Epithelial cell of prostate (primary cell): Measurements from ENCODE around the gene DNM3.
A peak's percentile ranks its signal among the peaks of the same experiment; 100 is the strongest.

Experiments
- DNase-seq: peaks from one replicate; pipeline ENCODE4 v3.0.0-alpha.2; 2011; ENCODE audit warnings: low read depth, low spot score
- H3K27ac ChIP-seq: fragments of 450-650 bp; 2 replicates; pipeline ENCODE4 v1.5.1; 2017; ENCODE audit warnings: mild to moderate bottlenecking

DNM3 gene

GRCh38 chr1:172148213-172148612, 306.9 kb downstream of the DNM3 start:
- no peak overlapping the region for H3K27ac ChIP-seq
- DNase-seq, result no peak

GRCh38 chr1:172148707-172149106, 307.4 kb downstream of the DNM3 start:
- DNase-seq, result no peak
- H3K27ac ChIP-seq, result no peak overlapping the region

GRCh38 chr1:172149346-172149745, 308.0 kb downstream of the DNM3 start:
- no peak overlapping the region for H3K27ac ChIP-seq
- no peak for DNase-seq

- no peak for DNase-seq
- H3K27ac ChIP-seq, result peak overlapping the region; percentile 79
These were observed 313.3 kb downstream of the DNM3 start for GRCh38 chr1:172154551-172154950.

DNA sequence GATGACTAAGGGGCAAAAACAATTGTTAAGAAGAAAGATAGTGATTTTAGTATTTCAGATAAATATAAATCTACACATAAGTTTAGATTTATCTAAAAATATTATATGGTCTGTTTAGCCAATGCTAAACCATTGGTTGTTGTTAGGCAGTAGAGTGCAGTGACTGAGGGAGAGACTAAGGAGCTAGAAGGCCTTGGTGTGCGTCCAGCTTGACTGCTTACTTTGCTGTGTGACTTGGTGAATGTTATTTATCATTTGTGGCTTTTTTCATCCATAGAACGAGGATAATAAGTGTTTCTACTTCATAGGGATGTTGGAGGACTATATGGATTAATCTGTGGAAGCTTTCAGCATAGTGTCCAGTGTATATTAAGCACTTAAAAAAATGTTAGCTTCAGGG, 314.5 kb downstream of the DNM3 start:
- no peak for DNase-seq
- no peak overlapping the region for H3K27ac ChIP-seq

DNA sequence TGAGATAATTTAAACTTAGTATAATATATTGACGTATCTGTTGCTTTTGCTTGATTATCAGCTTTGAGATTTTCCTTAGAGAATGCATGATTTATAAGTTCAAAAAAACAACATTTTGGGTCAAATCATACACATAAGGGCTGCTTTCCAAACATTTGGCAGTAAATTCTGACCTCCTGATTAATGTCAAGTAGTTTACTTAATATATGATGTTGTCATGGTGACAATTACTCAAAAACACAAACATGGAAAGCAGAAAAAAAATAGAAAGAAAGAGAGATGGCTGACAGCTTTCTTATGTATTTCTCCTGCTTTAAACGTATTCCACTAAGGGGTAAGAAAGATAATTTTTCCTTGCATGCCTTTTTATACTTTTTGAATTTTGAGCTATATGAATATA, 320.9 kb downstream of the DNM3 start:
- DNase-seq, result no peak

DNA sequence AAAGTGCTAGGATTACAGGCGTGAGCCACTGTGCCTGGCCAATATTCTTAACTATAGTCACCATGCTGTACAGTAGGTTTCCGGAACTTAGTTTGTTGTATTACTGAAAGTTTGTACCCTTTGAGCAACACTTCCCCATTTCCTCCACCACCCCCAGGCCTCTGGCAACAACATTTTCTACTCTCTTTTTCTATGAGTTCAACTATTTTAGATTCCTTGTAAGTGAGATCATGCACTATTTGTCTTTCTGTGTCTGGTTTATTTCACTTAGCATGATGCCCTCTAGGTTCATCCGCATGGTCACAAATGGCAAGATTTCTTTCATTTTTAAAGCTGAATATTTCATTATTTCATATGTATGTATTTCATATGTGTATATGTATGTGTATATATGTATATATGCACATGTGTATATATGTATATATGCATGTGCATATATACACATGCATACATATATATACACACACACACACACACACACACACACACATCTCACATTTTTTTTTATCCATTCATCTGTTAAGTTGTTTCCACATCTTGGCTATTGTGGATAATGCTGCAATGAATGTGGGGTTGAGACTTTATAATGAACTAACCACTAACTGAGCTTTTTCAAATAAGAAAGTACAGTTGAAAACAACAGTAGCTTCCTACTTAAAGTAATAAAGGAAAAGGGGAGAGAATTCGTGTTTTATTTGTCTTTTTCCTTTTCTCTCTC, 322.4 kb downstream of the DNM3 start:
- no peak for DNase-seq

More for the DNA sequence above, 320.9 kb downstream of the DNM3 start:
- no peak overlapping the region for H3K27ac ChIP-seq

DNA sequence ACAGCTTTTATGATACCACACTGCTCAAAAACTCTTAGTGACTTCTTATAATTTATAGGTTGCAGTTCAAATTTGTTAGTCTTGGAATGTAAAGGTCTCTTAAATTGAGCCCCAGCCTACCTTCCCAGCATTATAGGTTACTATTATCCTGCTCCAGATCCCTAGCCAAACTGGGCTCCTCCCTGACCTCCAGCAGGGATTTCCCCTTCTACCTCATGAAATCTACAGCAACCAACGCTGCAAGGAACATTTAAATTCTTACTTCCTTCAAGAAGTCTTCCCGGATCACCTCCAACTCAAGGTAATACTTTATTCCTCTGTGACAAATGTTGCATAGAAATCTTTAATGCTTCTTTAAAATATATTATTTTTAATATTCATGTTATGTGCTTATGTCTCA, 324.1 kb downstream of the DNM3 start:
- DNase-seq, result no peak
- no peak overlapping the region for H3K27ac ChIP-seq

More for the DNA sequence above, 322.4 kb downstream of the DNM3 start:
- H3K27ac ChIP-seq, result no peak overlapping the region

- H3K27ac ChIP-seq, result no peak overlapping the region
- DNase-seq, result no peak
These were observed 326.7 kb downstream of the DNM3 start for GRCh38 chr1:172167796-172168596.

DNA sequence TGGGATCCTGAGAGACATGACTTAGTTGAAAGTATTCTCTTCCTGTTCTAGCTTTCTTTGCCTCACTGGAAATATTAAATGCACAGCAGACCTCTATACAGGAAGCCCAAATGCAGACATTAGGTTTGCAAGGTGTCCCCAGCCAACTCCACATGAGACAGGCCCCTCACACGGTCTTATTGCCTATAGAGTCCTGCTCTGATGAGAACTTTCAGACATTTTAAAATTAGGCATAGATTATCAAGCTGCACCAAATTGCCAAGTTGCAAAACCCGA, 327.2 kb downstream of the DNM3 start:
- no peak overlapping the region for H3K27ac ChIP-seq
- no peak for DNase-seq

GRCh38 chr1:172169836-172170235, 328.5 kb downstream of the DNM3 start:
- DNase-seq, result no peak
- H3K27ac ChIP-seq, result no peak overlapping the region

DNA sequence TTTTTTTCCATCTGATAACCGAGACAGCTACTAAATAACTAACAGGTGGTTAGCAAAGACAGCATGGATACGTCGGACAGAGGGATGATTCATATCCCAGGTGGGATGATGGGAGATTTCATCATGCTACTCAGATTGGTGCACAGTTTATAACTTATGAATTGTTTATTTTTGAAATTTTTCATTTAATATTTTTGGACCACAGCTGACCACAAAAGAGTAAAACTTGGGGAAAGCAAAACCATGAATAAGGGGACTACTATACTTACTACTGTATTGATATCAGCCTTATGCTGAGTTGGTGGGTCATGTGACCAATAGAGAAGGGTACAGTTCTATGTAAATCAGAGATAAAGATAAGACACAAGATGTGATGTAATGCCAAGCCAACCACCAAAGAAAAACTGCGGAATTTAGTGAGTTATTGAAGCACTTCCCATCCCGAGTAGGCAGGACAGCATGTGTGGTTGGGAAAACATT, 331.1 kb downstream of the DNM3 start:
- H3K27ac ChIP-seq, result no peak overlapping the region
- DNase-seq, result no peak

DNA sequence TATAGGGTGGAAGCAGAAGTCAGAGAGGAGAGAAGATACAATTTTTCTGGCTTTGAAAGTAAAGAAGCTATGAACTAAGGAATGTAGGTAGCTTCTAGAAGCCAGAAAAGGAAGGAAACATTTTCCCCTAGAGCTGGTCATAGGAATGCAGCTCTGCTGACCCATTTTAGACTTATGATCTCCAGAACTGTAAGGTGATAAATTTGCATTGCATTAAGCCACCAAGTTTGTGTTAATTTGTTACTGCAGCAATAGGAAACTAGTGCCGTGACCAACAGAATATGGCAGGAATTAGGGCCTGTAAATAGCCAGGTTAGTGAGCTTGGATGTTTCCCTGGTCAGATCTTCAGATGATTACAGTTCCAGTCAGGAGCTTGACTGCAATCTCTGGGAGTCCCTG, 334.9 kb downstream of the DNM3 start:
- H3K27ac ChIP-seq, result no peak overlapping the region
- no peak for DNase-seq

DNA sequence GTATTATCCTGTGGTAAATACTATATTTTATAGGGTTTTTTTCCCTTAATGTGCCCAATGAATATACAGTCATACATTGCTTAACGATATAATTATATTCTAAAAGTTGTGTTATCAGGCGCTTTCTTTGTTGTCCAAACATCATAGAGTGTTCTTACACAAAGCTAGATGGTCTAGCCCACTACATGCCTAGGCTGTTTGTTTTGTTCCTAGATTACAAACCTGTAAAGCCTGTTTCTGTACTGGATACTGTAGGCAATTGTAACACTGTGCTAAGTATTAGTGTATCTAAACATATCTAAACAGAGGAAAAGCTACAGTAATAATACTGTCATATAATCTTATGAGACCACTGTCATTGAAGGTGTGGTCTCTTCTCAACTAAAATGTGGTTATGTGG, 336.6 kb downstream of the DNM3 start:
- H3K27ac ChIP-seq, result no peak overlapping the region
- no peak for DNase-seq

DNA sequence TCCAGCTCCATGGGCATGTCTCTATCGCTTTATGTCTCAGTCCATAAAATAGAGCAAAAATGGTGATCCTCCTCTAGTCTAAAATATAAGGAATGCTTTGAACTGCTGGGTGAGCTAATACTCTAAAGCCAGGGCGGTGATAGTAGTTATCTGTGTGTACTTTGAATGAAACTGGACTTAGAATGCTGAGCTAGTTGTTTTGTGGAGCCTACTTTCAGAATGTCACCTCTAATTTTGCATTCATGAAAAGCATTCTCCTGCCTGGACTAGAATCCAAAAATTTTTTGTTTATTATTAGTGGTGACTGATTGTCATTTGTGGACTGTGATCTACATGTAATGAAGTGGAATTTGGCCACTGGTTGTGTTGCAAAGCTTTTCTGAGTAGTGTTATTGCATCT, 337.6 kb downstream of the DNM3 start:
- H3K27ac ChIP-seq, result no peak overlapping the region
- no peak for DNase-seq

DNA sequence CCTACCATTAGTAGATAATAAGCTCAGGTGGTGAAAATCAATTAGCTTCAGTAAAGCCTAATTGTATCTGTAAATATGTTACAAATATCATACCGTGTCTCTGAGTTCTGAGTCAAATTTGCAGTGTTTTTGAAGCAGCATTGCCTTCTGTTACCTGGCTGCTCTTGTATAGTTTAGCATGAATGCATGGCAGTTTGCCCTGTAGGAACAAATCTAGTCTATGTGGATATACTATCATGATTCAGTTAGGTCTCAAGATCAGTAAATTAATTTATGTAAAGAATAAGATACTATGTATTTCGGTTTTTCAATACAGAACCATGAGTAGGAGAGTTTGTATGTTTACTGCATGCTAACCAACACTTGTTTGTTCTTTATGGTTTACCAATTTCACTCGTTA, 338.6 kb downstream of the DNM3 start:
- DNase-seq, result no peak

DNA sequence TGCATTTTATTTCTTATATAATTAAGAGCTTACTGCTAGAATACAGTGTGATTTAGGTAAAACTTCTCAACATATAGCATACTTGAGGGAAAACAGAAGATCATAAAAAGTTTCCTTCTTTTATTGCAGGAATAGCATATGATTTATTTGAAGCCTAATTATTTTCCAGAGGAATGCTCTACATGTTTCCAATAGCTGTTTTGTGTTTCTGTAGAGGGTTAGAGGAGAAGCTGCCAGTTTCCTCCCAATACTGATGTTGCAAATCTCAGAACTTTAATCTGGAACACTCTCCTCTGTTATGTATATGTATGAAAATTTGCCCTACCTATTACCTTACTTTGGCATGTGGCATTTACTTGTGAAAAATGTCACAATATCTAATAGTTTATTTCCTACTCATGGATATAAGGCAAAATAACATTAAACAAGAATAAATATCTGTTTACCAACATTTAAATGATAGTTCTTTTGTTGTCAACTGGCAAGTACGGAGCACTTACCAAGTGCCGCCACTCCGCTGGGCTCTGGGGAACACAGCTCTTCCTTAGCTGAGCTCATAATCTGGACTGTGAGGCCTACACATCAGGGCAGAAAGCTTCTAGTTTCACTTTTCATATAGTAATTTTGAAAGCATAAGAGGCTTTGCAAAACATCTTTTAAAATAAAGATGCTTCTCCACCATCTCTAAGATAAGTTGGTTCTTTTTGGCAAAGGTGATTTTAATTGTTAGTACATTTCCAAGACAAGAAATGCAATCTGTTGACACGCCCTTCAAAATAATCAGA, 339.4 kb downstream of the DNM3 start:
- no peak for DNase-seq
- peak overlapping the region; percentile 48 for H3K27ac ChIP-seq

More for the DNA sequence above, 338.6 kb downstream of the DNM3 start:
- H3K27ac ChIP-seq, result no peak overlapping the region

DNA sequence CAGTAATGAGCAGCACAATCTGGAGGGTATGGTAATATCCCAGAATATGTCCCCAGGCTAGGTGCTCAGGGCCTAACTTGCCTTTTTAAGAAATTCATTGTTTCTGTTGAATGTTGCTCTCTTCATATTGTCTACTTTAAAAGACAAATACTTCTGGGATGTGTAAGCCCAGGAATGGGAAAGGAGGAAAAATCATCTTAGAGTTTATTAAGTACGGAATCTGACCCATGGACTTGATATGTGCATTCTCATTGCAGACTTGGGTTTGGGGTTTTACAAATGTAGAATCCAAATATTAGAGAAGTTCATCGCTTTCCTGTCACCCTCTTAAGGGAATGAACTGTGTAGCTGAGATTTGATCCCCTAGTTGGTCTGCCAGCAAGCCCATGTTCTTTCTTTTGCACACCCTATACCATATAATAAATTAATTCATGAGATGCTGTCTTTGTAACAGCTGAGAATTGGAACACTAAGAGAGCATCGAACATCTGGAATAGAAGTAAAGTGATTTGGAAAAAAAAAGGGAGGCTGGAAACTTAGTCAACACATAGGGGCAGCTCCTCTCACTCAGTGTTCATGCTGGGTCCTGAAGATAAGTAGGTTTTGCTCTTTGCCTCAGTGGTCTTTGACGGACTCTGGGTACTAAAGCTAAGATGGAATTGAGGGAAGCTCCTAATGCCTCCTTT, 343.4 kb downstream of the DNM3 start:
- H3K27ac ChIP-seq, result no peak overlapping the region
- DNase-seq, result no peak

- H3K27ac ChIP-seq, result no peak overlapping the region
- DNase-seq, result no peak
These were observed 343.9 kb downstream of the DNM3 start for GRCh38 chr1:172185211-172185610.

DNA sequence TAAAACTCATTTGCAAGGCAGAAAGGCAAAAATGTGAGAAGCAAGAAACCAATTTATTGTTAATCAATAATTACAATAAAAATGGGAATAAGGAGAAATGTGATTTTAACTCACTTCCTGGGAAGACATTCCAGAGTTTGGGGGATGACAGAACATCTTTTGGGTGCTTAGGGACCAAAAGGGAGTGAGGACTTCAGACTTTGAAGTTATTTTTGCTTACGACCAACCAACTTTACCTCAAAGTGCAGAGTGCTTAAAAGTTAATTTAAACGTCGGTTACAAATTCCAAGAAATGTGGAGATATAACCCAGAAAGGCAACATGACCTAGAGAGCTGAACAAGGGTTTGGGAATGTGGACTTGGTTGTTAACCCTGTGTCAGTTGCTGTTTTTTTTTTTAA, 344.7 kb downstream of the DNM3 start:
- DNase-seq, result no peak
- no peak overlapping the region for H3K27ac ChIP-seq
